Activated CD8-positive, alpha-beta T cell treated with anti-CD3 and anti-CD28 coated beads for 36 hours (primary cell): ENCODE measurements around the gene TELO2. TPM values are rescaled to one million over a fixed set of nuclear protein-coding genes. Genes with fewer than 3 reads are reported as not detected.

Experiments used
- ATAC-seq: fragments of 200-7000 bp; cut with Tn5 transposase; one replicate; pipeline ENCODE4 v1.10.0; 2021; ENCODE audit warnings: mild to moderate bottlenecking, moderate library complexity
- CTCF ChIA-PET: fragments of 350-600 bp; sonication (Branson Sonifier 250); formaldehyde crosslinking; loops from one replicate; lab custom pipeline; 2021; ENCODE audit warnings: antibody characterized with exemption; lab: Charles Lee
- POLR2A ChIA-PET: fragments of 350-600 bp; sonication (Branson Sonifier 250); formaldehyde crosslinking; loops from one replicate; lab custom pipeline; 2021; ENCODE audit warnings: antibody characterized with exemption; lab: Charles Lee
- DNase-seq: peaks from one replicate; pipeline ENCODE4 v3.0.0-alpha.2; 2020
- H3K27ac Mint-ChIP-seq: one replicate; pipeline ENCODE4 v1.8.0; 2021; ENCODE audit warnings: mild to moderate bottlenecking, mixed read lengths
- H3K27me3 Mint-ChIP-seq: one replicate; pipeline ENCODE4 v1.8.0; 2021; ENCODE audit warnings: mixed read lengths
- H3K36me3 Mint-ChIP-seq: one replicate; pipeline ENCODE4 v1.8.0; 2021; ENCODE audit warnings: low read depth, mixed read lengths
- H3K4me1 Mint-ChIP-seq: one replicate; pipeline ENCODE4 v1.8.0; 2021; ENCODE audit warnings: low read depth, mixed read lengths
- H3K4me3 Mint-ChIP-seq: one replicate; pipeline ENCODE4 v1.8.0; 2021; ENCODE audit warnings: mild to moderate bottlenecking, moderate library complexity, mixed read lengths
- H3K9me3 Mint-ChIP-seq: one replicate; pipeline ENCODE4 v1.8.0; 2021; ENCODE audit warnings: mixed read lengths
- intact Hi-C: fragments of 100-400 bp; cut with micrococcal nuclease; formaldehyde crosslinking; loops from one replicate; pipeline ENCODE4 v1.10.0; 2022
- total RNA-seq, 2 experiments: library from RNA; stranded (reverse); gene quantifications; one replicate each; pipeline ENCODE4 v1.2.3, GENCODE V29; 2021
- TF ChIP-seq, protein P1 (sequence below): fragments of 200-600 bp; IDR thresholded peaks from one replicate; pipeline ENCODE4 v1.8.0; 2022; ENCODE audit warnings: antibody characterized with exemption, mild to moderate bottlenecking

TELO2 gene
- total RNA-seq, 2 experiments from 2014 or later, result 59.1 to 62.1 TPM

DNA sequence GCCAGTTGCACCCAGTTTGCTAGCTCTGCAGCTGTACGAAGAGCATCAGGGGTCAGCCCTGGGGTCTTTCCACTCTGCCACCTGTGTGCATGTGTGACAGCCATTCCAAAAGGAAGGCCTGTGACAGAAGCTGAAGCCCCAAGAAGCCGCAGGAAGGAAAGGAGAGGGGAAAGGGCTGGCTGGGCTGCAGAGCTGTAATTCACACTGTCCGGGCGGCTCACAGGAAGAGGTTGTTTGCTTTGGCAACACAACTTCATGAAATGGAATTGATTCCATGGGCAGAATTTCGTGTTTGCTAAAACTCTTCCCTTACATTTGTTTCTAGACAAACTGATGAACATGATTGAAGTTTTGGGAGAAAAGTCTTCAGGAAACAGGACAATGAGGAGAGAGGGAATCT lies 55.1 kb downstream of the TELO2 start:
- peaks cover 37% of the 10 kb centered on the region for H3K4me1 Mint-ChIP-seq
- intact Hi-C loops, result no loop called here
- CTCF ChIA-PET, result interaction anchor here (1.7 kb wide), 1 partner anchor 9 kb away, joined by 7 read pairs; no protein-coding TSS in a partner anchor

DNA sequence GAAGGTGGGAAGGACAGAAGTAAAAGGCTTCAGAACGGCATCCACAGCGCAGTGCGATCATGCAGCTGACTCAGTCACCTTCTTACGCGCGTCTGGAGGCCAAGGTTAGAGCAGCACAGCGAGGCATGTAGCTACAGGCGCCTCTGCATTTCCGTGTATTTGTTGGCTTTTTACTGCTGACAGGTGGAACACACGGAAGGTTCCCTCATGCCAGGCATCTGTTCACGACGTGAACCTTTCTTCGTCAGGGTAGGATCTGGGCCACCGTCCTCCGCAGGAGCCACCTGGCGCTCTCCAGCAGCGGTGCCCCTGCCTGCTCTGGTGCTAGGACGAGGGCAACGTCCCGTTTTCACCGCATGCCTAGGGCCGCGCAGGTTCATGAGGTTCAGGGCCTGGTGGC lies 55.6 kb downstream of the TELO2 start:
- intact Hi-C loops, result no loop called here
- ATAC-seq, result no peak
- no peak overlapping the region for H3K27ac Mint-ChIP-seq
- no peaks in the 10 kb centered on the region for H3K9me3 Mint-ChIP-seq
- no peak overlapping the region for H3K4me3 Mint-ChIP-seq
- H3K4me1 Mint-ChIP-seq, result peaks cover 32% of the 10 kb centered on the region
- DNase-seq, result no peak
- TF ChIP-seq, protein P1, sequence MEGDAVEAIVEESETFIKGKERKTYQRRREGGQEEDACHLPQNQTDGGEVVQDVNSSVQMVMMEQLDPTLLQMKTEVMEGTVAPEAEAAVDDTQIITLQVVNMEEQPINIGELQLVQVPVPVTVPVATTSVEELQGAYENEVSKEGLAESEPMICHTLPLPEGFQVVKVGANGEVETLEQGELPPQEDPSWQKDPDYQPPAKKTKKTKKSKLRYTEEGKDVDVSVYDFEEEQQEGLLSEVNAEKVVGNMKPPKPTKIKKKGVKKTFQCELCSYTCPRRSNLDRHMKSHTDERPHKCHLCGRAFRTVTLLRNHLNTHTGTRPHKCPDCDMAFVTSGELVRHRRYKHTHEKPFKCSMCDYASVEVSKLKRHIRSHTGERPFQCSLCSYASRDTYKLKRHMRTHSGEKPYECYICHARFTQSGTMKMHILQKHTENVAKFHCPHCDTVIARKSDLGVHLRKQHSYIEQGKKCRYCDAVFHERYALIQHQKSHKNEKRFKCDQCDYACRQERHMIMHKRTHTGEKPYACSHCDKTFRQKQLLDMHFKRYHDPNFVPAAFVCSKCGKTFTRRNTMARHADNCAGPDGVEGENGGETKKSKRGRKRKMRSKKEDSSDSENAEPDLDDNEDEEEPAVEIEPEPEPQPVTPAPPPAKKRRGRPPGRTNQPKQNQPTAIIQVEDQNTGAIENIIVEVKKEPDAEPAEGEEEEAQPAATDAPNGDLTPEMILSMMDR, result no peak
- CTCF ChIA-PET, result interaction anchor here (1.7 kb wide), 1 partner anchor 10 kb away, joined by 7 read pairs; no protein-coding TSS in a partner anchor
- no peaks in the 10 kb centered on the region for H3K27me3 Mint-ChIP-seq
- POLR2A ChIA-PET, result interaction anchor here (2.3 kb wide), 1 partner anchor 11 kb away, joined by 8 read pairs; no protein-coding TSS in a partner anchor
- H3K36me3 Mint-ChIP-seq, result peaks cover 12% of the 10 kb centered on the region

More for the DNA sequence above, 55.1 kb downstream of the TELO2 start:
- DNase-seq, result no peak
- H3K27ac Mint-ChIP-seq, result peak overlapping the region; percentile 42
- POLR2A ChIA-PET, result interaction anchor here (1.4 kb wide), 1 partner anchor 11 kb away, joined by 3 read pairs; no protein-coding TSS in a partner anchor
- ATAC-seq, result no peak
- H3K27me3 Mint-ChIP-seq, result no peaks in the 10 kb centered on the region
- H3K9me3 Mint-ChIP-seq, result no peaks in the 10 kb centered on the region
- TF ChIP-seq, protein P1, result no peak
- H3K4me3 Mint-ChIP-seq, result no peak overlapping the region
- H3K36me3 Mint-ChIP-seq, result peaks cover 15% of the 10 kb centered on the region

DNA sequence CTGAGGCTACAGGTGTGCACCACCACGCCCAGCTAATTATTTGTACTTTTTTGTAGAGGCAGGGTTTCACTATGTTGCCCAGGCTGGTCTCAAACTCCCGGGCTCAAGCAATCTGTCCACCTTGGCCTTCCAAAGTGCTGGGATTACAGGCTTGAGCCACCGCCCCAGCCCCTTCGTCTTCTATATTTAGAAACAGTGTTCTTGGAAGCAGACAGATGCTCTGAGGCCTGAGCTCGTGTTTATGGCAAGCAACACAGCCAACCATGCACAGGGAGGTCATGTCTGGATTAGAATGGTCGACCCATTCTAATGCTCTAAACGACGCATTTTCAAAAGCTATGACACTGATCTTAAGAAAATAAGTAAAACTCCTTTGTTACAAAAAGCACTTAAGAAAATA lies 56.9 kb downstream of the TELO2 start:
- TF ChIP-seq, protein P1, result no peak

DNA sequence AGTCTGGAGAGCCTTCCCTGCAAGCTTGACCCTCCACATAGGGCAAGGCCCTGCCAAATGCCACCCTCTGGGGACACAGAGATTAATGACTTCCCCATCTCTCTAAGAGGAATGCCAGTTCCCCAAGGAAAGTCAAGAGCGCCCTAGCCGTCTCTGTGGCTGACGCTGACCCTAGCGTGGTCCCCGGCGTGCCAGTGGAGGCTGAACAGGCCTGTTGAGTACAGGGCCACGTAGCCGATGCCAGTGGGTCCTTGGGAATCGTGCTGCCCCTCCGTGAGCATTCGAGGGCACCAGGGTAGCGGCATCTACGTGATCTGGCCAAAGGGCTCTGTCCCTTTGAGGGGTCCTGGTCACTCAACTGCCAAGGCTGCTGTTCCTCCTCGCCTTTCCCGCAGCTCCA lies 57.5 kb downstream of the TELO2 start:
- ChIA-PET CTCF (no interaction called here), POLR2A (interaction anchor here (2.3 kb wide), 1 partner anchor 13 kb away, joined by 8 read pairs; no protein-coding TSS in a partner anchor)
- TF ChIP-seq, protein P1, result no peak
- DNase-seq (no peak), ATAC-seq (no peak)
- Mint-ChIP-seq H3K27ac (no peak overlapping the region), H3K9me3 (no peaks in the 10 kb centered on the region), H3K4me1 (peaks cover 19% of the 10 kb centered on the region), H3K27me3 (no peaks in the 10 kb centered on the region), H3K4me3 (no peak overlapping the region), H3K36me3 (peaks cover 6% of the 10 kb centered on the region)
- intact Hi-C loops, result no loop called here

More for the DNA sequence above, 56.9 kb downstream of the TELO2 start:
- Mint-ChIP-seq H3K4me3 (no peak overlapping the region), H3K27ac (peak overlapping the region; percentile 55), H3K36me3 (peaks cover 6% of the 10 kb centered on the region), H3K9me3 (no peaks in the 10 kb centered on the region), H3K27me3 (no peaks in the 10 kb centered on the region), H3K4me1 (peaks cover 25% of the 10 kb centered on the region)
- ChIA-PET CTCF (no interaction called here), POLR2A (interaction anchor here (2.3 kb wide), 1 partner anchor 12 kb away, joined by 8 read pairs; no protein-coding TSS in a partner anchor)
- DNase-seq (no peak), ATAC-seq (no peak)
- intact Hi-C loops, result no loop called here

DNA sequence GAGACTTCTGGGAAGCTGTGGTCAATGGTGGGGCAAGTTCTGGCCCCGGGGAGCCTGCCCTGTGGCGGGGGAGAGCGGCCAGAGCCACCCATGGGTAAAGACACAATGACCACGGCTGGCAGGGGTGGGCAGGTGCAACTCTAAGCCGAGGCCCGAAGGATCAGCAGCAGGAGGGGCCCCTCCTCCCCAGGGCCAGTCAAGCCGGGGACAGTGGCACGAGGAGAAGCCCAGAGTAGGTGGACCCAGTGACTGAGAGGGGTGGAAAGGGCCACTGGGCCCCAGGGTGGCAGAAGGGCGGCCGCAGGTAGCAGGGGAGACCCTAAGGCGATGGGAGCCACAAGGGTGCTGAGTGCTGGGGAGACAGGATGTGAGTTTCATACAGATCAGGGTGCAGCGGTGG lies 58.0 kb downstream of the TELO2 start:
- TF ChIP-seq, protein P1, result no peak
- DNase-seq (no peak), ATAC-seq (no peak)
- H3K27ac Mint-ChIP-seq, result no peak overlapping the region
- no peaks in the 10 kb centered on the region for H3K9me3 Mint-ChIP-seq
- POLR2A ChIA-PET, result no interaction called here
- H3K4me1 Mint-ChIP-seq, result peaks cover 16% of the 10 kb centered on the region
- H3K36me3 Mint-ChIP-seq, result peaks cover 6% of the 10 kb centered on the region
- intact Hi-C loops, result no loop called here
- H3K4me3 Mint-ChIP-seq, result no peak overlapping the region
- CTCF ChIA-PET, result no interaction called here
- no peaks in the 10 kb centered on the region for H3K27me3 Mint-ChIP-seq
